ENCODE data around the gene BRF1.

BRF1 gene

DNA sequence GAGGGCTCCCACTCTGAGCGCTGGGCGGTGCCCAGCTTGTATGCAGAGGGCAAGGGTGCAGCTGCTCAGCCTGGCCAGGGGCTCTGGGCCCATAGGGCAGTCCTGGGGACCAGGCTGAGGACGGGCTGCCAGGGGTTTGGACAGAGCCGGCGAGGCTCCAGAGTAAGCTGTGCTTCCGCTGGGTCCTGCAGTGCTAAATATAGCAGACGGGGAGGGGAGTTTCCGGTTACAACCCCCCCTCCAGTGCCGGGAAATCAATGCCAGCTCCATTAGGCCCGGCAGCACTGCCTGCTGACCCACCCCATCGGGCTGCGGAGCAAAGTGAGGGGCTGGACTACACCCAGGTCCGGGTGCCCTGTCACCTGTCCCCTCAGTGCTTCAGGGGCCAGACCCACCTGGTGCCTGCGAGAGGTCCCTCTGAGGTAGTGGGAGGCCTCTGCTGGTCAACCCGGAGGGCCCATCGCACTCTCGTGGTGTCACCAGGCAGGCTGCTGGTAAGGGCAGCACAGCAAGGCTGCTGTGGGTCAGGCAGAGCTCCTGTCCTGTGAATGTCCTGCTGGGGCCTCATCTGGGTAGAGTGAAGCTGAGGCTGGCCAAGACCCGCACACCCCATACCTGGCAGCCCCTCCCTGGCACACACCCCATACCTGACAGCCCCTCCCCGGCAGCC is 129.7 kb downstream of the BRF1 start:
- no peak for DNase-seq (ENCODE audit: low read depth)

- DNase-seq (ENCODE audit: low read depth) = no peak
Measured at GRCh38 chr14:105169776-105170655, 130.8 kb downstream of the BRF1 start.

DNA sequence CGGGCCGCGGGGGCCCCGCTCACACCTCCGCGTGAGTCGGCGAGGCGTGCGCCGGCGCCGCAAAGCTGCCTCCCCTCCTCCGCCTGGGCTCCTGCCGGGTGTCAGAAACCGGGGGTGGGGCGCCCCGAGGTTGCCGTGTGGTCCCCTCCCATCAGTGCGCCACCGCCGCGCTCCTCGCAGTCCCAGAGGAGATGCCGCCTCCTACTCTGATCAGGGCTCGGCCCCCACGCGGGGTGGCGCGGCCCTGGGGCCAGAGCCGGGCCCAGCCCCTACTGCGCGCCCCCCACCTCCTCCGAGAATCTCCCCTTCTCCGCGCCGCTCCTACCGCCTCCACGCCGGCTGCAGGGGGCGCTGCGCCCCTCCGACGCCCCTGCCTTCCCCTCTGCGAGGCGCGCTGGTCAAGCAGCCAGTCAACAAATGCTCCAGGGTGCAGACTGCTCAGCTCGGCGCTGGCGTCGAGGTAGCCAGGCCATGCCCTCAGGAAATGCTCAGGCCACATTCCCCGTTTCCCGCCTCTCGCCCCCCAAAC is 131.8 kb downstream of the BRF1 start:
- no peak for DNase-seq (ENCODE audit: low read depth)

- DNase-seq (ENCODE audit: low read depth) = no peak
Measured at GRCh38 chr14:105168496-105168978, 132.3 kb downstream of the BRF1 start, which contains the start of gene JAG2. JAG2 (minus strand) TSS chr14:105168776; CDS start chr14:105168420, 356 bp downstream.

- no peak for DNase-seq (ENCODE audit: low read depth)
Measured at GRCh38 chr14:105168093-105168420, 132.7 kb downstream of the BRF1 start.

DNA sequence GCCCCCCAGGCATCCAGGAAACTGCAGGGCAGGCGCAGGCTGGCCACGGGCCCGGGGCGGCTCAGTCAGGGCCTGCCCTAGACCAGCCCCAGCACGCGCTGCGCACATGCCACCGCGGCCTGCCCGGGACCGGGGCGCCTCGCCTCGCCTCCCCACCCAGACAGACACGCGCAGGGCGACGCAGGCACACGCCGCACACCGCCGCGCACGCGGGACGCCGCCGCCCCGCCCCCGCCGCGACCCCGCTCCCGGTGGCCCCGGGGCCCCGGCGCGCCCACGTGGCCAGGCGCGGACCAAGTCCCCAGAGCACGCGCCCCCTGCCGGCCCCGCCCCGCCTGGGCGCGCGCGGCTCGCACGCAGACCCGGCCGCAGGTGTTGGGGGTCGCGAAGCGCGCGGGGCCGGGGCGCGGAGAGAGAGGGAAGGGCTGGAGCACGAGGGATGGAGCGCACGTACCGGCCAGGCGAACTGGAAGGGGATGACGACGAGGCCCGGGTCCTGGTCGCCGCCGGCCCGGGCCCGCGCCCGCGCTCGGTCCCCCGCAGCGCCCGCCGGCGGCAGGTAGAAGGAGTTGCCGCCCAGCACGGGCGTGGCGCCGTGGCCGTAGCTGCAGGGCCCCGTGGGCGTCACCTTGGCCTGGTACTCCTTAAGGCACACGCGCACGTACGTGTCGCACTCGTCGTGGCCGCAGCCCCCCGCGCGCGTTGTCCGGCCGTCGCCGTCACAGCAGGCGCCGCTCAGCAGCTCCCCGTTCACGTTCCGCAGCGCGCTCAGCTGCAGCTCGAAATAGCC is 133.3 kb downstream of the BRF1 start:
- no peak for DNase-seq (ENCODE audit: low read depth)

DNA sequence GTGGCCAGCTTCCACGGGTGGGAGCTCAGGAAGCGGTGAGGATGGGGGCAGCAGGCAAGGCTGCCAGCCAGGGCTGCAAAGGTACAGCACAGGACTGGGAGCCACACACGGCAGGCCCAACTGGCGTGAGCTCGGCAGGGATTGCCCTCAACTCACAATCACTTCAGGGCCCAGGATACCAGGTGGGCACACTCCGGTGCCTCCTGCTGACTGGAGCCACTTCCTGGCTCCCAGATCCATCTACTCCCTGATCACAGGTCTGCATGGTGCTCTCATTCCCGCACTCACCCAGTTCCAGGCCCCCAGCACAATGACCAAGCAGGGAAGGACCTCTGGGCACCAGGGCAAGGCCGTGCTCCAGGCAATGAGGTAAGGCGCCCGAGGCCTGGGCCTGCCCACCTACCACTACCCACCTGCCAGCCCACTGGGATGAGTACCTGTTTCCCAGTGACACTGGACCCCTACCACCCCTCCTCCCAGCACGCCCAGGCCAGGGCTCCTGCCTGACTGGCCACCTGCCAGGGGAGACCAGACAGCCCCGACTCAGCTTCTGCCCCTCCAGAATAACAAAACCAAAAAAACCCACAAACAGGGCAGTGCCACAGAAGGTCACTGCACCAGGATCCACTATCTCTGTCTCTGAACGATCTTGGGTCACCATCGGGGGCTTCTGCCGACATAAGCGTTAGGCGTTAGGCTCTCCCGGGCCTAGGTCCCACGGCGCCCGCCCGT is 134.1 kb downstream of the BRF1 start:
- DNase-seq (ENCODE audit: low read depth) = no peak

- no peak for DNase-seq (ENCODE audit: low read depth)
Measured at GRCh38 chr14:105165761-105166485, 134.9 kb downstream of the BRF1 start.

GRCh38 chr14:105165134-105165704 is 135.6 kb downstream of the BRF1 start:
- no peak for DNase-seq (ENCODE audit: low read depth)

DNA sequence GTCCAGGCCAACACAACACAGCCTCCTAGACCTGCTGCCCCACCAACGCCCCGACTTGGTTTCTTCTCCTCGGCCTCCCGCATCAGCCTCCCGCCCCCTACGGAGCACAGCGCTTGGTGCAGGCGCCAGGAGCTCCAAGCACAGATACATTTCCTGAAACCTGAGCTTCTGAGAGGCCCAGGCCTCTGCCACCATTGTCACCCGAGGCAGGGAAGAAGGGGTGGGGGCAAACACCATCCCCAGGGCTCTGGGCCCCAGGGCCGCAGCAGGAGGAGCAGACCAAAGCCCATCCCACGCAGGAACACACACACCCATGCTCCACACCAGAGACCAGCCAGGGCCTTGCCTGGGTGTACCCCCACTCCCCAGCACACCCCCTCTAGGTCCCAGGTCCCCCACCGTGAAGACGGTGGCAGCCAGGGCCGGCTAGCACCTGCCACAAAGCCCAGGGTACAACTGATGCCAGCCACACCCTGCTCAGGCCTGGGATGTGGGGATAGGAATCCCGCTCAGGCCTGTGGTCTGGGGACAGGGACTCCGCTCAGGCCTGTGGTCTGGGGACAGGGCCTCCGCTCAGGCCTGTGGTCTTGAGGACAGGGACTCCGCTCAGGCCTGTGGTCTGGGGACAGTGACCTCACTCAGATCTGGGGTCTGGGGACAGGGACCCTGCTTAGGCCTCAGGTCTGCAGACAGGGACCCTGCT is 137.6 kb downstream of the BRF1 start:
- no peak for DNase-seq (ENCODE audit: low read depth)

GRCh38 chr14:105162669-105162979 is 138.2 kb downstream of the BRF1 start:
- no peak for DNase-seq (ENCODE audit: low read depth)

GRCh38 chr14:105161964-105162668 is 138.7 kb downstream of the BRF1 start:
- DNase-seq (ENCODE audit: low read depth) = no peak

GRCh38 chr14:105161309-105161708 is 139.5 kb downstream of the BRF1 start:
- no peak for DNase-seq (ENCODE audit: low read depth)

DNA sequence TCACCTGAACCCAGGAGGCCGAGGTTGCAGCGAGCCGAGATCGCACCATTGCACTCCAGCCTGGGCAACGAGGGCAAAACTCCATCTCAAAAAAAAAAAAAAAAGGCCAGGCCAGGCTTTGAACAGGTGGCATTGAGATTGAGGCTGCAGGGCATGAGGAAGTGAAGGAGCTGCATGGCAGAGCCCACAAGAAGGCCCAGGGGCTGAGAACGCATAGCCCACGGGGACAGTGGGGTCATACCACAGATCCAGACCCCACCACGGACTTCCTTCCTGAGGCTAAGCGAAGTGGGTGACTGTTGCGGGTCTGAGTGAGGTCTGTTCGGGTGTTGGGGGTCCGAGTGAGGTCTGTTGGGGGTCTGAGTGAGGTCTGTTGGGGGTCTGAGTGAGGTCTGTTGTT is 140.0 kb downstream of the BRF1 start:
- DNase-seq (ENCODE audit: low read depth) = no peak

- DNase-seq (ENCODE audit: low read depth) = no peak
Measured at GRCh38 chr14:105159344-105159743, 141.5 kb downstream of the BRF1 start.
